Thyroid gland (tissue), 4 donors: ENCODE measurements around the gene RARB. TPM values are rescaled to one million over a fixed set of nuclear protein-coding genes. Genes with fewer than 3 reads are reported as not detected.
A peak's percentile ranks its signal among the peaks of the same experiment; 100 is the strongest.

ENCODE experiments used
- DNase-seq, 2 donors: peaks; one replicate each; pipeline ENCODE4 v3.0.0-alpha.2; 2019
- H3K27ac ChIP-seq, 3 donors: fragments of 200-600 bp; sonication (generic); 1 replicate in 2 of 3; 2 replicates in 1 of 3; pipeline ENCODE4 v1.5.1; 2016 to 2019; ENCODE audit warnings: mild to moderate bottlenecking in 1 of 3, moderate library complexity in 1 of 3
- H3K27me3 ChIP-seq: fragments of 200-600 bp; sonication (generic); one replicate; pipeline ENCODE4 v1.5.1; 2019
- H3K36me3 ChIP-seq, 2 donors: fragments of 200-600 bp; sonication (generic); one replicate each; pipeline ENCODE4 v1.5.1; 2016 to 2019
- H3K4me1 ChIP-seq, 2 donors: fragments of 200-600 bp; sonication (generic); one replicate each; pipeline ENCODE4 v1.5.1; 2017 to 2019
- H3K4me3 ChIP-seq, 3 donors: fragments of 200-600 bp; sonication (generic); replicated peaks in 1 of 3; 1 replicate in 2 of 3; 2 replicates in 1 of 3; pipeline ENCODE4 v1.5.1; 2016; ENCODE audit warnings: mild to moderate bottlenecking in 1 of 3
- H3K9me3 ChIP-seq: fragments of 200-600 bp; sonication (generic); one replicate; pipeline ENCODE4 v1.5.1; 2017
- POLR2A ChIP-seq, 2 donors: fragments of 450-650 bp; IDR thresholded peaks; one replicate each; pipeline ENCODE4 v1.6.1; 2017; ENCODE audit warnings: antibody characterized with exemption in 2 of 2, mild to moderate bottlenecking in 2 of 2, moderate library complexity in 1 of 2
- WGBS, 2 donors: methylation state at CpG; one replicate each; pipeline ENCODE4 v1.1.5; 2017; 5-methylcytosine and 5-hydroxymethylcytosine counted together
- intact Hi-C: fragments of 100-400 bp; cut with DNase I; formaldehyde crosslinking; loops from one replicate; pipeline ENCODE4 v1.15.1; 2023
- total RNA-seq, 4 donors: library from RNA; depleted of rRNA; stranded (reverse); fragments of >200 nt; gene quantifications; one replicate each; pipeline ENCODE4 v1.2.3, GENCODE V29; 2016
- TF ChIP-seq, protein P1 (sequence below), 6 experiments: fragments of 200-600 bp in 3 of 6; fragments of 450-650 bp in 3 of 6; sonication (generic) in 3 of 6; IDR thresholded peaks; one replicate each; pipeline ENCODE4 v1.5.1; 2016 to 2019; ENCODE audit warnings: antibody characterized with exemption in 6 of 6, mild to moderate bottlenecking in 2 of 6, inconsistent platforms in 1 of 6, moderate library complexity in 1 of 6

The RARB gene
- total RNA-seq, 4 donors from 2014 or later = 13.6 to 31.5 (median 20.5) TPM

DNA sequence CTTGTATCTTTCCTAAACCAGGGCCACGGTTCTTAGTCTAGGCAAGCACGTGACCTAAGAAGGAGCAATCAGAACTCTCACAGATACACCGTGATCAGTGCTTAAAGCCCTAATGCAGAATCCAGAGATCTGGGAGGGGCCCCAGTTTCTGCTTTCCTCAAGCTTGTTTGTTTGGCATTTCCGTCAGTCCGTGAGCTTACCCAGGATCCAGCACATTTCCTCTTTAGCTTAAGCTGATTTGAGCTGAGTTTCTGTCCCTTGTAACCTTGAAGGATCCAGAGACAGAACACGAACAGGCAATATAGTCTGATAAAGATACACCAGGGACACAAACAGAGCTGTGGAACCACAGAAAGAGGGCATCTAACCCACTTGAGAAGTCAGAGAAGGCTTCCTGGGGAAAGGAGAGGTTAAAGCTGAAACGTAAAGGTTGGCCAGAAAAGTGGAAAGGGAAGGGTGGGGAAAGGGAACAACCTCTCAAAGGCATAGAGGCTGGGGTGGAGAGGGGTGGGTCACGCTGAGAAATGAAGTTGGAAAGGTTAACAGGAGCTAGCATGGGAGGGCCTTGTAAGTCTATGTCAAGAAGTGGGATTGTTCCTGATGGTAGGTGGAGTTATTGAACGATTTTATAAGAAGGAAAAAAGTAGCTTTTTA is 42.1 kb upstream of the RARB start:
- H3K9me3 ChIP-seq = no peaks in the 10 kb centered on the region
- 26 to 27% methylated on average over 9 of the region's 9 CpGs for WGBS, 2 donors
- TF ChIP-seq, protein P1, sequence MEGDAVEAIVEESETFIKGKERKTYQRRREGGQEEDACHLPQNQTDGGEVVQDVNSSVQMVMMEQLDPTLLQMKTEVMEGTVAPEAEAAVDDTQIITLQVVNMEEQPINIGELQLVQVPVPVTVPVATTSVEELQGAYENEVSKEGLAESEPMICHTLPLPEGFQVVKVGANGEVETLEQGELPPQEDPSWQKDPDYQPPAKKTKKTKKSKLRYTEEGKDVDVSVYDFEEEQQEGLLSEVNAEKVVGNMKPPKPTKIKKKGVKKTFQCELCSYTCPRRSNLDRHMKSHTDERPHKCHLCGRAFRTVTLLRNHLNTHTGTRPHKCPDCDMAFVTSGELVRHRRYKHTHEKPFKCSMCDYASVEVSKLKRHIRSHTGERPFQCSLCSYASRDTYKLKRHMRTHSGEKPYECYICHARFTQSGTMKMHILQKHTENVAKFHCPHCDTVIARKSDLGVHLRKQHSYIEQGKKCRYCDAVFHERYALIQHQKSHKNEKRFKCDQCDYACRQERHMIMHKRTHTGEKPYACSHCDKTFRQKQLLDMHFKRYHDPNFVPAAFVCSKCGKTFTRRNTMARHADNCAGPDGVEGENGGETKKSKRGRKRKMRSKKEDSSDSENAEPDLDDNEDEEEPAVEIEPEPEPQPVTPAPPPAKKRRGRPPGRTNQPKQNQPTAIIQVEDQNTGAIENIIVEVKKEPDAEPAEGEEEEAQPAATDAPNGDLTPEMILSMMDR (IDR thresholded peaks at IDR 0.05) = no peak
- no peak for TF ChIP-seq POLR2A (IDR thresholded peaks at IDR 0.05)
- DNase-seq = peak; percentile 33 to 39
- H3K4me1 ChIP-seq = peaks cover 18 to 21% of the 10 kb centered on the region in 2 donors
- intact Hi-C loops = no loop called here
- peak overlapping the region; percentile 51 to 83 (median 62) for H3K27ac ChIP-seq
- no peaks in the 10 kb centered on the region for H3K27me3 ChIP-seq
- no peaks in the 10 kb centered on the region for H3K36me3 ChIP-seq
- H3K4me3 ChIP-seq = no peak overlapping the region

GRCh38 chr3:25386686-25387255 is 41.3 kb upstream of the RARB start:
- WGBS, 2 donors = 82 to 89% methylated on average over 4 of the region's 4 CpGs
- peak overlapping the region; percentile 51 to 83 (median 62) for H3K27ac ChIP-seq
- no peaks in the 10 kb centered on the region for H3K9me3 ChIP-seq
- no peak overlapping the region for H3K4me3 ChIP-seq
- intact Hi-C loops = no loop called here
- H3K27me3 ChIP-seq = no peaks in the 10 kb centered on the region
- peaks cover 18 to 21% of the 10 kb centered on the region in 2 donors for H3K4me1 ChIP-seq
- no peaks in the 10 kb centered on the region for H3K36me3 ChIP-seq
- no peak for DNase-seq
- no peak for TF ChIP-seq POLR2A (IDR thresholded peaks at IDR 0.05)
- TF ChIP-seq, protein P1 (IDR thresholded peaks at IDR 0.05) = no peak

DNA sequence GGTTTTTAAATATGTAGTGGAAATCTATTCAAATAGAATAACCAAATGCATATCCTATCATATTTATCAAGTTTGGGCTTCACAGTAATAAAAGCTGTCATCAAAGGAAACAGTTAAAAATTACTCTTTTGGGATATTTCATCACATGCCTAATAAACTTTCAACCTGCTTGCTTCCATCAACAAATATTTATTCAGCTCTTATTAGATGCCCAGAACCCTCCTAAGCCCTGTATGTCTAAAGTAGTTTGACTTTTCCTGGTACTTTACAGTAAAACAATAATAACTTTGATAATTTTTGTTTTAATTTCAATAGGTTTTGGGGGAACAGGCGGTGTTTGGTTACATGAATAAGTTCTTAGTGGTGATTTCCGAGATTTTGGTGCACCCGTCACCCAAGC is 37.5 kb upstream of the RARB start:
- WGBS, 2 donors = 96 to 99% methylated on average over 3 of the region's 3 CpGs
- no peak overlapping the region for H3K27ac ChIP-seq
- H3K36me3 ChIP-seq = no peaks in the 10 kb centered on the region
- peaks cover 13 to 17% of the 10 kb centered on the region in 2 donors for H3K4me1 ChIP-seq
- no peak for DNase-seq
- intact Hi-C loops = no loop called here
- no peaks in the 10 kb centered on the region for H3K27me3 ChIP-seq
- H3K9me3 ChIP-seq = no peaks in the 10 kb centered on the region
- TF ChIP-seq, protein P1 (IDR thresholded peaks at IDR 0.05) = no peak
- TF ChIP-seq POLR2A (IDR thresholded peaks at IDR 0.05) = no peak
- H3K4me3 ChIP-seq = no peak overlapping the region

- Histone ChIP-seq H3K9me3 (no peaks in the 10 kb centered on the region), H3K4me1 (peaks cover 12 to 15% of the 10 kb centered on the region in 2 donors), H3K27me3 (no peaks in the 10 kb centered on the region), H3K4me3 (no peak overlapping the region), H3K27ac (peak overlapping the region in 2 of 3 donors; percentile 55 to 56), H3K36me3 (no peaks in the 10 kb centered on the region)
- intact Hi-C loops = no loop called here
- TF ChIP-seq POLR2A (IDR thresholded peaks at IDR 0.05) = no peak
- TF ChIP-seq, protein P1 (IDR thresholded peaks at IDR 0.05) = peak in 1 of 6 experiments; percentile 4
- peak; percentile 96 to 98 for DNase-seq
- WGBS, 2 donors = 18 to 31% methylated on average over 2 of the region's 2 CpGs
These were observed 31.8 kb upstream of the RARB start for GRCh38 chr3:25396251-25396650.

- Histone ChIP-seq H3K27ac (peak overlapping the region in 1 of 3 donors; percentile 49), H3K9me3 (no peaks in the 10 kb centered on the region), H3K27me3 (no peaks in the 10 kb centered on the region), H3K4me1 (peaks cover 12 to 15% of the 10 kb centered on the region in 2 donors), H3K36me3 (no peaks in the 10 kb centered on the region), H3K4me3 (no peak overlapping the region)
- peak in 1 of 2 donors; percentile 6 for DNase-seq
- 93 to 100% methylated on average over 4 of the region's 4 CpGs for WGBS, 2 donors
- intact Hi-C loops = no loop called here
- no peak for TF ChIP-seq POLR2A (IDR thresholded peaks at IDR 0.05)
- TF ChIP-seq, protein P1 (IDR thresholded peaks at IDR 0.05) = no peak
These were observed 31.4 kb upstream of the RARB start for GRCh38 chr3:25396686-25397085.
